Activated naive CD4-positive, alpha-beta T cell (primary cell): Measurements from ENCODE around the gene DCAF8.

Experiments used
- DNase-seq, 4 experiments: peaks; one replicate each; lab custom pipeline; 2025; lab: John Stamatoyannopoulos, UW

The DCAF8 gene

GRCh38 chr1:160264795-160265307 is 2.5 kb upstream of the DCAF8 start:
- DNase-seq = no peak

GRCh38 chr1:160261556-160261892 is 825 bp downstream of the DCAF8 start:
- peak in 3 of 4 experiments; percentile 25 to 33 (median 31) for DNase-seq

DNA sequence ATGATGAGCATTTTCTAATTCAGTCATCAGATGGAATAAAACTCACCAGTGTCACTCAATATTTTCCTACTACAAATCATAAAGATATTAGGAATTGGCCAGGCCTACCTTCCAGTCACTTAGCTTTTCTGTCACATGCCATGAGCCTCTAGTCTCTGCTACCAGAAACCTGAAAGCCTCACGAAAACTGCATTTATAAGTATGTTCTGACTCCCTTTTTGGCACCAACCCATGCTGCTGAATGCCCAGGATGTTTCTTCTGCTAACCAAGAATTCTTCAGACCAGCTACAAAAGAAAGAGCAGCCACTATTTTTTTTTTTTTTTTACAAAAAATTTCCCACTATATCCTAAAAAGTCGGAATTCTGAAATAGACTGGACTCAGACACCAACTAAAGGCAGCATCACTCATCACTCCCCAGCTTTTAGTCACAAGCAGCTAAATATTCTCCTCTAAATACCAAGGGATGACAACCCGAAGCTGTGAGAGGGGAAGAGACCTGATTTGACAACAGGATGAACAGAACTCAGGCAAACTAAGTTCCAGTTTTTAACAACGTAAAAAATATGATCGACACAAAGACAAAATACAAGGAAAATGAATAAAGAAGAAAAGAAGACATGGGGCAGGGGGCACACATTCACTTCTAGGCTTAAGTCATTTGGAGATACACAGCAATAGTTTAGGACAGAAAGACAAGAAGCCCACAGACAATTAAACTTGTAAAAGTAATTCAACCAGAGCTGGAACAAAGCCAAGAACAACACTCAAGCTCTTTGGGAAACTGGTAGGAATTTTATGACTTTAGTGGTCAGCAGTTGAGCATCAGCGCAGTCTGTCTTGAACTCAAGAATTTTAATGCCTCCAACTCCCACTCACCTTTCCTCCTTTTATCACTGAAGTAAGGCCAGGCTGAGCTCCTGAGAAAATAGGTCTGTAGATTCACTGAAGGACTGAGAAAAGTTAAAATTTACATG is 1.7 kb downstream of the DCAF8 start:
- DNase-seq = no peak

DNA sequence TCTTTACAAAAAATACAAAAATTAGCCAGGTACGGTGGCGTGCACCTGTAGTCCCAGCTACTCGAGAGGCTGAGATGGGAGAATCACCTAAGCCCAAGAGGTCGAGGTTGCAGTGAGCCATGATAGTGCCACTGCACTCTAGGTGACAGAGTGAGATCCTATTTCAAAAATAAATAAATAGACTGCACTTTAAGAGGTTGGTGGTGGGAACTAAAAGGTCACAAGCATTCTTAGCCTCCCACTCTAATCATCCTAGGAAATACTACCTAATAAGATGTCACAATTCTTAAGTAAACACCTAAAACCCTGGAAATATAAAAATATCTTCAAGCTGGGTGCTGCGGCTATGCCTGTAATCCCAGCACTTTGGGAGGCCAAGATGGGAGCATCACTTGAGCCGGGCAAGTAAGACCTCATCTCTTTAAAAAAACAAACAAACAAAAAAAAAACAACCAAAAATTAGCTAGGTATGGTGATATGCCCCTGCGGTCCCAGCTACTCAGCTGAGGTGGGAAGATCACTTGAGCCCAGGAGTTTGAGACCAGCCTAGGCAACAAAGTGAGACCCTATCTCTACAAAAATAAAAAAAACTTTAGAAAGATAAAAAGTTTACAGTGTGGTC is 4.1 kb downstream of the DCAF8 start:
- DNase-seq = no peak

GRCh38 chr1:160257411-160258015 is 4.8 kb downstream of the DCAF8 start:
- no peak for DNase-seq

- no peak for DNase-seq
Observed at GRCh38 chr1:160256396-160257046, 5.8 kb downstream of the DCAF8 start.

- DNase-seq = no peak
Observed at GRCh38 chr1:160255781-160256300, 6.5 kb downstream of the DCAF8 start.

DNA sequence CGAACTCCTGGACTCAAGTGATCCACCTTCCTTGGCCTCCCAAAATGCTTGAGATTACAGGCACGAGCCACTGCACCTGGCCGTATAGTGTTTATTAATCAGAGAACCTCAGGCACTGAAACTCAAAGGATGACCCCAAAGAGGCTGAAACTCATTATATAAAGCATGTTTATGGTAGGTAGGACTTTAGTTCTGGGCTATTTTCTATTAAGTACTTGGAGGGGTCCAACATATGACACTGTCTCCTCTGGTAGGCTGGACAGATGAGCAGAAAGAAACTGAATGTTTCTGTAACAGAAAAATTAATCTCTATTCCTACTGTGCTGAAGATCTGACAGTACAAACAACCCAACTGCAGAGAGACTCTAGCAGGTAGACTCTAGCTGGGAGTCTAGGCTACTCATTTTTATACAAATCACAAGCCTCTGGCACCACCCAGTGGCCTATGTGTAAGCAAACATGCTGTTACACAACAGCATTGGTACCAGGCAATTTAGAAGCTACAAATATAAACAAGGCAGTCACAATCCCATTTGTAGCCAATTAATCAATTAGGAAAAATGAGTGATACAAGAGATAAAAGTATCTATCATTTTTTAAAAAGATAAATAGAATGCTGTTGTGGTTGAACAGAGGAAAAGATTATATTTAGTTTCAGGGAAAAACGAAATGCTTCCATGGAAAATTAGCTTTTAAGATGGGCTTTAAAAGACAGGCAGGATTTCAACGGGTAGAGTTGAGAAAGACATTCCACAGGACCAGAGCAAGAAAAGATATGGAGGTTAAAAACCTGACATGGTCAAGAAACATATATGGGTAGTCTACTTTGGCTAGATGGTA is 10.4 kb downstream of the DCAF8 start:
- DNase-seq = peak in 2 of 4 experiments; percentile 3 to 43

DNA sequence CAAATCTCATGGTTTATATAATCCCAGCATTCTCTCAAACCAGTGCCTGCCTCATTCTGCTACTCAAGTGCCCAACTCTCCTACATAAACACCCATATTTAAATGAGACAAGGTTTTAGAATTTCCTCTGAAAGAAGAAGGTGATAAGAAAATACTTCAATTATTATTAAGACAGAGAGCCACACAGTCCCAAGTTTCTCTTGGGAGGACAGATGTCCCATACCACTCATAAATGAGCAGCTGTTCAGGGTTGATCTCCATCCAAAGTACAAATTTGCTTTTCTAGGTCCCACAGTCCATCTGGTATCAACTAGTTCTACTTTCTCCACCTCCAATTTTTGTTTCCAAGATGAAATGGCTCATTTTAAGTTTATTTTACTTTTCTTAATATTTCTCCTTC is 11.3 kb downstream of the DCAF8 start:
- DNase-seq = no peak

GRCh38 chr1:160247053-160247452 is 15.3 kb downstream of the DCAF8 start:
- DNase-seq = no peak

DNA sequence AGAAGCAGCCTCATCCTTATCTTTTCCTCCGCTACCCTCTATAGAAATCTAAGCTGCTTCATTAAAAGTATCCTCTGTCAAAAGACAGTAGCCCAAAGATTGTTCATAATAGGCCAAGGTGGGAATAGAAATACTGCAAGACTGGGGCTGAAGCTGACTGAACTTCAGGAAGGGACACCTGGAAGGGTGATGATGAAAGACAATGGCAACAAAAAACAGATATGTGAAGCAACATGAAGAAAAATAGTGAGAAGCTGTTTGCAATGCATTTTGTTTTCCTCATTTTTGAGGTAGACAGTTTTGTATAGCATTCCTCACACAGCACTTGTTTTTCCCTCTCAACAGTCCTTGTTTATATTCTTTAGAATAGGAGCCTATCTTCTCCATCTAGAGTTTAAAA is 16.9 kb downstream of the DCAF8 start:
- no peak for DNase-seq

GRCh38 chr1:160244209-160244608 is 18.1 kb downstream of the DCAF8 start:
- DNase-seq = no peak

DNA sequence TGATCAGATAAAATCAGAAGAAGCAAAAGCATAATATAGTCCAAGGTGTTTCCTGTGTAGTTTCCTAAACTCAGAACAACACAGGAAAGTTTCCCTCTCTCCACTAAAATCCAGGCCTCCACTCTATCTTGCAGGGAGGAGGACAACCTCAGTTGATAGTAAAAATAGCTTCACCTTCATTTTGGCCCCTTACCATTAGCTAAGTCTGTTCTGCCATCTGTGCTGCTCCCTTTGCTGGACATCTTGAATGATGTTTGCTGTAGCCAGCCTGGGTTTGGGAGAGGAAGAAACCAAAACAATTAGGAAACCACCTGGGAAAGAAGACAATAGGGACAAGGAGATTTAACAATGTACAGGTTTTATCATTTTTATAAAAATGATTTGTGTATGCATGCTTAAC is 18.6 kb downstream of the DCAF8 start:
- no peak for DNase-seq

DNA sequence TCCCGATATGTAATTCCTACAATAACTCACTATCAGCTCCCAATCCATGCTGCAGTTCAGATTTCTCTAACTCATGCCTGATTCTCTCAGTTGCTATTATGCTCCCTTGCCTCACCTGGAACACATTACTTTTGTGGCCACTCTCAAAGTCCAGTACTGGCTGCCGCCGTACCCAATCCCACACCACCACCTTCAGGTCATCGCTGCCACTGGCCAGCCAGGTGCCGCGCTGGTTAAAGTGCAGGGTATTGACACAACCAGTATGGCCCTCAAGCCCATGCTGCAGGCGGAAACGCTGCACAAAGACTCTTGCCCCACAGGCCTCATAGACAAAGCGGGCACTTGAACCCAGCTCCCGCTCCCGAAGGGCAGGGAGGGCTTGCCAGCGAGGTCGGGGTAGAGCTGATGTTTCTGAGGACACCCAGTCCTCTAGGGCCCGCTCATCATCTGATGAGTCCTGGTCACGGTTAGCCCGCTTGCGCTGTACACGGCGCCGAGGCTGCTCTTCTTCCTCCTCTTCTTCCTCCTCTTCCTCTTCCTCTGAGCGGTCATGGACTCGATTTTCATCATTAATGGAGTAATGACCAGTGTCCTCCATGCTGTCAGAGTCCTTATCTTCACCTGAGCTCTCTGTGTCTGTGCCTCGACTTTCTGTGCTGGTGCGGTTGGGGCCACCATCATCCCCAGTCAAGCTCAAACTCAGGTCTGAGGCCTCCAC is 22.6 kb downstream of the DCAF8 start:
- DNase-seq = no peak

DNA sequence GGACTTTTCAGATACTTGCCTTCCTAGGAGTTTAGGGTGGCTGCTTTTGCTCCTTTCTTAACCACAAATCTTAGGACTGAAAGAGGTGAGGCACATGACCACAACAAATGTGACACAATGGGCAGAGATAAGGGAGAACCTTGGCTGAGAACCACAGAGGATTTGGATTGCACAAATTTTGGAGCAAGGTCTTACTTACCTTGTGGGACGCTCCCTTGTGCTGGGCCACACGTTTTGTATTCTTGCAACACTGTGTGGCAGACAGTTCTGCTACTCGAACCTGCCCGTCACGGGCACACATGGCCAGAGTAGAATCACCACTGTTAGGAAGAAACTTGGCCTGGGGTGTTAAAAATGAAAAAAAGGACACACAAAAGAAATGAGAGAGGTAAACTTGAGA is 23.9 kb downstream of the DCAF8 start:
- DNase-seq = no peak

DNA sequence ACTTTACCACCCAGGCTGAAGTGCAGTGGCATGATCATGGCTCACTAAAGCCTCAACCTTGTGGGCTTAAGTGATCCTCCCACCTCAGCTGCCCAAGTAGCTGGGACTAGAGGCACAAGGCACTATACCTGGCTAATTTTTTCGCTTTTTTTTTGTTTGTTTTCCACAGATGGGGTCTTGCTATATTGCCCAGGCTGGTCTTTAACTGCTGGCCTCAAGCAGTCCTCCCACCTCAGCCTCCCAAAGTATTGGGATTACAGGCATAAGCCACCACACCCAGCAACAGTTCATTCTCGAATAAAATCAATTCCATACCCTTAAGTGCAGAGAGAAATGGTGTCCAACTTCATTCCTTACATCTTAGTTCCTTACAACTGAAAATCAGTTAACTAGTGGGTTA is 24.8 kb downstream of the DCAF8 start:
- no peak for DNase-seq

GRCh38 chr1:160236806-160237205 is 25.5 kb downstream of the DCAF8 start:
- no peak for DNase-seq

GRCh38 chr1:160232911-160233310 is 29.4 kb downstream of the DCAF8 start:
- no peak for DNase-seq

GRCh38 chr1:160228431-160228830 is 33.9 kb downstream of the DCAF8 start:
- no peak for DNase-seq

GRCh38 chr1:160227561-160227960 is 34.8 kb downstream of the DCAF8 start:
- DNase-seq = no peak
